K562 (cell line): ENCODE results near the gene PLP2. TPM values are rescaled to one million over a fixed set of nuclear protein-coding genes. Genes with fewer than 3 reads are reported as not detected.

Experiments used
- CCNT2 ChIP-seq: IDR thresholded peaks from 2 replicates; pipeline ENCODE4 v1.6.1; 2011; ENCODE audit warnings: borderline replicate concordance, low read depth, mild to moderate bottlenecking, moderate library complexity, mixed read lengths, low read length; ENCODE audit not compliant: insufficient read length; ENCODE audit errors: extremely low read depth
- CEBPG ChIP-seq, 3 experiments: fragments of 200-800 bp in 1 of 3; sonication (Bioruptor generic) in 1 of 3; sonication (generic) in 1 of 3; formaldehyde crosslinking in 1 of 3; IDR thresholded peaks in 2 of 3; conservative IDR thresholded peaks in 1 of 3; 2 replicates each; pipeline versions ENCODE4 v1.6.1 to v1.8.0; 2016 to 2022; ENCODE audit warnings: missing compliant biosample characterization in 2 of 3, missing genetic modification characterization in 2 of 3, mild to moderate bottlenecking in 1 of 3, missing genetic modification reagents in 1 of 3
- GATA2 ChIP-seq: sonication (generic); formaldehyde crosslinking; IDR thresholded peaks from 2 replicates; pipeline ENCODE4 v1.4.0; 2020; ENCODE audit warnings: mild to moderate bottlenecking, missing genetic modification reagents
- HMGN3 ChIP-seq: IDR thresholded peaks from 2 replicates; pipeline ENCODE4 v1.6.1; 2011; ENCODE audit warnings: borderline replicate concordance, low read depth, mild to moderate bottlenecking, mixed read lengths, low read length; ENCODE audit not compliant: insufficient read length; ENCODE audit errors: extremely low read depth
- JUN ChIP-seq, 2 experiments: sonication (generic) in 1 of 2; formaldehyde crosslinking in 1 of 2; IDR thresholded peaks; 2 replicates each; pipeline versions ENCODE4 v1.6.1 to v1.8.0; 2012 to 2022; ENCODE audit warnings: borderline replicate concordance in 2 of 2, mild to moderate bottlenecking in 2 of 2, improper control_type of control experiment in 1 of 2, low read depth in 1 of 2, low read length in 1 of 2, missing genetic modification reagents in 1 of 2
- KDM5B ChIP-seq: fragments of 200-600 bp; sonication (generic); IDR thresholded peaks from 2 replicates; pipeline ENCODE4 v1.6.1; 2012; ENCODE audit warnings: low read depth, mild to moderate bottlenecking, moderate library complexity, low read length, control low read depth, inconsistent platforms; ENCODE audit not compliant: insufficient replicate concordance
- RCOR1 ChIP-seq, 2 experiments: IDR thresholded peaks; 2 replicates each; pipeline ENCODE4 v1.6.1; 2012; ENCODE audit warnings: low read depth in 2 of 2, low read length in 2 of 2, borderline replicate concordance in 1 of 2, improper control_type of control experiment in 1 of 2
- SP1 ChIP-seq: sonication (generic); formaldehyde crosslinking; IDR thresholded peaks from 2 replicates; pipeline ENCODE4 v1.8.1; 2022; ENCODE audit warnings: mild to moderate bottlenecking, missing genetic modification reagents
- TSHZ1 ChIP-seq: fragments of 250-450 bp; sonication (Bioruptor Pico); IDR thresholded peaks from 2 replicates; pipeline ENCODE4 v1.4.0; 2020; ENCODE audit warnings: mild to moderate bottlenecking, moderate library complexity
- UBTF ChIP-seq, 2 experiments: IDR thresholded peaks; 2 replicates each; pipeline ENCODE4 v1.6.1; 2012; ENCODE audit warnings: improper control_type of control experiment in 2 of 2, low read depth in 2 of 2, low read length in 2 of 2, borderline replicate concordance in 1 of 2
- ZEB2 ChIP-seq: fragments of 450-650 bp; IDR thresholded peaks from 2 replicates; pipeline ENCODE4 v1.6.1; 2016
- ZFX ChIP-seq: sonication (generic); formaldehyde crosslinking; IDR thresholded peaks from 2 replicates; pipeline ENCODE4 v1.8.0; 2022; ENCODE audit warnings: mild to moderate bottlenecking, missing genetic modification reagents, moderate library complexity
- ZNF354B ChIP-seq: fragments of 250-450 bp; sonication (Bioruptor Pico); IDR thresholded peaks from 2 replicates; pipeline ENCODE4 v1.4.0; 2020
- polyA plus RNA-seq, 8 experiments: library from polyadenylated mRNA; depleted of rRNA in 4 of 8; stranded (reverse) in 5 of 8; unstranded in 3 of 8; fragments of >200 nt; fragmentation: Nextera tagmentation in 2 of 8; fragmentation: Illumina TruSeq in 1 of 8; extraction: Ambion mirVana in 2 of 8; extraction: Trizol in 1 of 8; gene quantifications; 2 replicates each; pipeline versions ENCODE4 v1.2.1 to v1.2.3, GENCODE V29; 2011 to 2014; ENCODE audit warnings: inconsistent platforms in 1 of 8, missing spikeins in 1 of 8
- total RNA-seq, 7 experiments: library from RNA; depleted of rRNA in 6 of 7; stranded (reverse); fragments of >200 nt in 6 of 7; fragmentation: Illumina TruSeq in 2 of 7; extraction: Trizol in 2 of 7; gene quantifications; 2 replicates each; pipeline versions ENCODE4 v1.2.1 to v1.2.3, GENCODE V29; 2011 to 2021; ENCODE audit warnings: low replicate concordance in 1 of 7

The PLP2 gene
- total and polyA plus RNA-seq, 9 of the 15 experiments (the other 6 are each of a cell fraction or from before 2014, with no cell fraction given): 34.7 to 236 (median 112) TPM

GRCh38 chrX:49186125-49187027, 14.7 kb downstream of the PLP2 start, which contains the start of gene PRICKLE3 (continued):
- TF ChIP-seq JUN (IDR thresholded peaks at IDR 0.05; ENCODE audit: borderline replicate concordance, low read depth, low read length) (no peak), JUN (CRISPR knock-in tag; IDR thresholded peaks at IDR 0.05; ENCODE audit: borderline replicate concordance) (no peak), SP1 (peak; percentile 89), ZNF354B (CRISPR knock-in tag) (no peak), CEBPG (CRISPR knock-in tag; IDR thresholded peaks at IDR 0.05) (no peak), CEBPG (tag; conservative IDR thresholded peaks at IDR 0.05 in 1 of 2, IDR thresholded peaks at IDR 0.05 in 1 of 2) (no peak), ZEB2 (no peak), RCOR1 (IDR thresholded peaks at IDR 0.05; ENCODE audit: borderline replicate concordance in 1 of 2, low read depth in 2 of 2, low read length in 2 of 2) (peak in 1 of 2 experiments; percentile 49; a peak in 1 of 4 replicates), TSHZ1 (CRISPR knock-in tag) (no peak), KDM5B (peak; percentile 42), CCNT2 (peak; percentile 88), HMGN3 (peak; percentile 92), ZFX (CRISPR knock-in tag) (no peak), UBTF (IDR thresholded peaks at IDR 0.05; ENCODE audit: borderline replicate concordance in 1 of 2, low read depth in 2 of 2, low read length in 2 of 2) (0 out of 4 replicates have a peak, but pooled peaks of 1 of the 2 experiments have one; percentile 31), GATA2 (CRISPR knock-in tag) (no peak)
